GM12874 (cell line): ENCODE results near the gene JPT2.
A peak's percentile ranks its signal among the peaks of the same experiment; 100 is the strongest.

Experiments
- TF ChIP-seq, protein P1 (sequence below): IDR thresholded peaks from 2 replicates; pipeline ENCODE4 v1.5.1; 2011; ENCODE audit warnings: low read depth, mild to moderate bottlenecking, control low read depth, low read length, moderate library complexity; ENCODE audit not compliant: insufficient read depth

JPT2 gene

DNA sequence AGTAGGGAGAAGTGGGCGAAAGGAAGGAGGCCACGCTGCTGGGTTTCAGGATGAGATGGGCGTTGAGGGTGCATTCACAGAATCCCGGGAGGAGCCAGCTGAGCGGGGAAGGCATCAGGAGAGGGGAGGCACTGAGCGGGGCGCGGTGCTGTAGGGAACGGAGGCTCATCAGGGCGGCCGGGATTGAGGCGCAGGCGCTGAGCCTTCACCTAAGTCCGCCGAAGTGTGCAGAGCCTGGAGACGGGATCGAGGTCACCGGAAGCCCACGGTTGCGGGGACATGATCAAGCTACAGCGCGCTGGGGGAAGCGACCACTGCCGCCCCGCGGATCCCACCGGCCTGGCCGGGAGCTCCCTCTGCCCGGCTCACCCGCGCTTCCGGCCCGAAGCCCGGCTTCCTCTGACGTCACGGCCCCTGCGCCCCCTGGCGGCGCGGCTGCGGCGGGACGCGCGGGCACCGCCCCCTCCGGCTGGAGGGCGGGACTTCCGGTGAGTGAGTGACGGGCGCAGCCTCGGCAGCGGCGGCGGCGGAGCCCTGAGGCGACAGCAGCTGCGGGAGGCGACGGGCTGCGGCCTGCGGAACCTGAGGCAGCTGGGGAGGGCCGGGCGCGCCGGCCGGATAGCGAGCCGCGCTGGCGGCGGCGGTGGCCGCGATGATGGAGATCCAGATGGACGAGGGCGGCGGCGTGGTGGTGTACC, 27.8 kb downstream of the JPT2 start, which contains the start of gene MAPK8IP3:
Gene MAPK8IP3 (plus strand): TSS at position 508 of the 698 bp plus-strand sequence. CDS start 145 bp downstream, at position 653.
- TF ChIP-seq, protein P1, sequence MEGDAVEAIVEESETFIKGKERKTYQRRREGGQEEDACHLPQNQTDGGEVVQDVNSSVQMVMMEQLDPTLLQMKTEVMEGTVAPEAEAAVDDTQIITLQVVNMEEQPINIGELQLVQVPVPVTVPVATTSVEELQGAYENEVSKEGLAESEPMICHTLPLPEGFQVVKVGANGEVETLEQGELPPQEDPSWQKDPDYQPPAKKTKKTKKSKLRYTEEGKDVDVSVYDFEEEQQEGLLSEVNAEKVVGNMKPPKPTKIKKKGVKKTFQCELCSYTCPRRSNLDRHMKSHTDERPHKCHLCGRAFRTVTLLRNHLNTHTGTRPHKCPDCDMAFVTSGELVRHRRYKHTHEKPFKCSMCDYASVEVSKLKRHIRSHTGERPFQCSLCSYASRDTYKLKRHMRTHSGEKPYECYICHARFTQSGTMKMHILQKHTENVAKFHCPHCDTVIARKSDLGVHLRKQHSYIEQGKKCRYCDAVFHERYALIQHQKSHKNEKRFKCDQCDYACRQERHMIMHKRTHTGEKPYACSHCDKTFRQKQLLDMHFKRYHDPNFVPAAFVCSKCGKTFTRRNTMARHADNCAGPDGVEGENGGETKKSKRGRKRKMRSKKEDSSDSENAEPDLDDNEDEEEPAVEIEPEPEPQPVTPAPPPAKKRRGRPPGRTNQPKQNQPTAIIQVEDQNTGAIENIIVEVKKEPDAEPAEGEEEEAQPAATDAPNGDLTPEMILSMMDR: peak; percentile 96

GRCh38 chr16:1706386-1707192, 28.5 kb downstream of the JPT2 start:
- TF ChIP-seq, protein P1: no peak

DNA sequence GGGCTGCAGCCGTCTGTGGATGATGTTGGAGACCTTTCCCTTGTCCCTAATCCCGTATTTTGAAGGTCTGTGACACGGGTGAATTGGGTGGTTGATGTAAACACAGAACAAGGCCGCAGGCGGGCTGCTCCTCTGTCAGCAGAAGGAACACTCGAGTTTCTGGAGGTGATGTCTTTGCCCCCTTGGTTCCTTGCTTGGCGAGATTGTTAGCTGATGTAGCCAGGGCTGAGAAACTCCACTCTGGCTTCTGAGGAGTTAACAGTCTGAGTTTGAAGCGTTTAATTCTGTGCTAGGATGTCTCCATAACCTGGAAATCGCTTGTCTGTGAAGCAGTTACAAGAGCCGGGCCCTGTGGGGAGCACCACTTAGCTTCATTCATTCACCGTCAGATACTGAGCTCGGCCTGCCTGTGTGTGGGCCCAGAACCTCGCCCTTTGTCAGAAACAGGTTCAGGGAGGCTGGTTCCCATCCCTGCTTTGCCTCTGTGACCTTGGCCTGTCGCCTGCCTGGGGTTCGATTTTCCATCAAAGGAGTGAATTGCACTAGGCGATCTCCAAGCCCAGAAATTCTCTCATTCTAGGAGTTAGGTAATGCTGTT, 29.2 kb downstream of the JPT2 start:
- TF ChIP-seq, protein P1: no peak

DNA sequence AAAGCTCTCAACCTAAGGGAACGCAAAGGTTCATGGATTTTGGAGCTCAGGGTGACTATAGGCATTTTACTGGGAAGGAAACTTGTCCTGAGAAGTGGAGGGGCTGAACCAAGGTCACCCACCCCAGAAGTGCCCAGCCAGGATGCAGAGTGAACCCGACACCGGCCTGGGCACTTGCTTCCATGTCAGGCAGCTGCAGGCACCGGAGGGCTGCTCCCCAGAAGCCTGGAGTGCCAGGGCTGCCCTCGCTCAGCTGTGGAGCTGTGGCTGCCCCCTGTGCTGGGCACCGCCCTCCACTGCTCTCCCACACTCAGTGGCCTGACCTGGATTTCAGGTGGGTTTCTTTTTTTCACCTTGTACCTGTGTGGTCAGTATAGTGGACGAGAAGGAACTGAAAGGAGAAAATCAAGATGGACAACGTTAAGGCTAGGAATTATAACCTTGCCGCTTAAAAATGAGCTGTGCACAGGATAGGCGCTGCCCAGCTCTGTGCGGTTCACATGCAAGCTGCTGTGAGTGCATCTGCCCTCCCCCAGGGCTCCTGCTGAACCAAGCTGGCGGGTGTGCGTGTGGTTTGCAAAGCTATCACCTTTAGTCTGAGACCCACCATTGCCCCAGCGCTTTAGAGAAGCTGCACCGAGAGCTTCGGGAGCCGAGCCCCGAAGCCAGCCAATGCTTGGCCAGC, 30.1 kb downstream of the JPT2 start:
- TF ChIP-seq, protein P1: no peak

GRCh38 chr16:1708768-1709180, 30.7 kb downstream of the JPT2 start:
- TF ChIP-seq, protein P1: no peak

- TF ChIP-seq, protein P1: no peak
Measured at GRCh38 chr16:1709356-1709755, 31.3 kb downstream of the JPT2 start.
